Activated CD4-positive, alpha-beta T cell treated with anti-CD3 and anti-CD28 coated beads, Interleukin-2, amount 50 U/mL, for 1 hour (primary cell): ENCODE results near the gene ZNF695.
"Not testable (repeated sequence)": the region's sequence is repeated elsewhere in the genome, so short reads cannot be mapped to it uniquely, and the experiment has no call there.

Source experiments
- DNase-seq: peaks from one replicate; pipeline ENCODE4 v3.0.0-alpha.2; 2020

ZNF695 gene

GRCh38 chr1:247007511-247008405 is at the start of gene ZNF695:
Gene ZNF695, minus strand, starts transcription at chr1:247008057. Its CDS starts 149 bp downstream, at chr1:247007908.
- DNase-seq: peak; percentile 3

- DNase-seq: no peak
These were observed 48.2 kb upstream of the ZNF695 start for GRCh38 chr1:247056071-247056470.

DNA sequence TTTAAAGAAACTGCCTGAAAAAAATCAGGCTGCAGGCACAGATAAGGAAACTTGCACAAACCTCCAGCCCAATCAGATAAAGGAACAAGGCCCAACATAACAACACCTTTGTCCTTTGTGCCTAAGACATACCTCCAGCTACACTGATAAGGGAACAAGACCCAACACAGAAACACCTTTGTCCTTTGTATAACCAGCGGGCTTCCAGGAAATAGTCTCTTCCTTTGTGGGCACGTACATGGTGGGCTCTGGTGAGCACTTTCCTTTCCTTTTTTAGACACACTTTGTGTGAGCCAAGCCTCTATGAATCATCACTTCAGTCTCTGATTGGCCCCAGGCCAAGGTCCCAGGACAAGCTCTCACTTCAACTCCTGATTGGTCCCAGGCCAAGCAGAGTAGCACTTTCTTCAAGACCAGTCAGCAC is 47.1 kb upstream of the ZNF695 start:
- DNase-seq: no peak

DNA sequence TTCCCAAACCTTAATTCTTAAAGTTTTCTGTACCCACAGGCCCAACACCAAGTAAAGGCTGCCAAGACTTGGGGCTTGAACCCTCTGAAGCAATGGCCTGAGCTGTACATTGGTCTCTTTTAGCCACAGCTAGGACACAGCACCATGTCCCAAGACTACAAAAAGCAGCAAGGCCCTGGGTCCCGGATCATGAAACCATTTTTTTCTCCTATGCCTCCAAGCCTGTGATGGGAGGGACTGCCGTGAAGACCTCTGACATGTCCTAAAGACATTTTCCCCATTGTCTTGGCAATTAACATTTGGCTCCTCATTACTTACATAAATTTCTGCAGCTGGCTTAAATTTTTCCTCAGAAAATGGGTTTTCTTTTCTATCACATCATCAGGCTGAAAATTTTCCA is 39.8 kb upstream of the ZNF695 start:
- no peak for DNase-seq

DNA sequence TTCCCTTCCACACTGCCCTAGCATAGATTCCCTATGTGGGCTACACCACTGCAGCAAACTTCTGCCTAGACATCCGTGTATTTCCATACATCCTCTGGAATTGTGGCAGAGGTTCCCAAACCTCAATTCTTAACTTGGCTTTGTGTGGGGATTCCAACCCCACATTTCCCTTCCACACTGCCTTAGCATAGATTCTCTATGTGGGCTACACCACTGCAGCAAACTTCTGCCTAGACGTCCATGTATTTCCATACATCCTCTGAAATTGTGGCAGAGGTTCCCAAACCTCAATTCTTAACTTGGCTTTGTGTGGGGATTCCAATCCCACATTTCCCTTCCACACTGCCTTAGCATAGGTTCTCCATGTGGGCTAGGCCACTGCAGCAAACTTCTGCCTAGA is 39.4 kb upstream of the ZNF695 start:
- DNase-seq: no peak

- DNase-seq: no peak
These were observed 35.5 kb upstream of the ZNF695 start for GRCh38 chr1:247043406-247043805.

GRCh38 chr1:247037511-247038320 is 29.9 kb upstream of the ZNF695 start:
- no peak for DNase-seq

DNA sequence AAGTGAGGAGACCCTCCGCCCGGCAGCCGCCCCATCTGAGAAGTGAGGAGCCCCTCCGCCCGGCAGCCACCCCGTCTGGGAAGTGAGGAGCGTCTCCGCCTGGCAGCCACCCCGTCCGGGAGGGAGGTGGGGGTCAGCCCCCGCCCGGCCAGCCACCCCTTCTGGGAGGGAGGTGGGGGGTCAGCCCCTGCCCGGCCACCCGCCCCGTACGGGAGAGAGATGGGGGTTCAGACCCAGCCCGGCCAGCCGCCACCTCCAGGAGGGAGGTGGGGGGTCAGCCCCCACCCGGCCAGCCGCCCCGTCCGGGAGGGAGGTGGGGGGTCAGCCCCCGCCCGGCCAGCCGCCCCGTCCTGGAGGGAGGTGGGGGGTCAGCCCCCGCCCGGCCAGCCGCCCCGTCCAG is 24.4 kb upstream of the ZNF695 start:
- DNase-seq: not testable (repeated sequence)

- not testable (repeated sequence) for DNase-seq
These were observed 16.8 kb upstream of the ZNF695 start for GRCh38 chr1:247024658-247025057.

GRCh38 chr1:247013391-247013790 is 5.5 kb upstream of the ZNF695 start:
- no peak for DNase-seq

DNA sequence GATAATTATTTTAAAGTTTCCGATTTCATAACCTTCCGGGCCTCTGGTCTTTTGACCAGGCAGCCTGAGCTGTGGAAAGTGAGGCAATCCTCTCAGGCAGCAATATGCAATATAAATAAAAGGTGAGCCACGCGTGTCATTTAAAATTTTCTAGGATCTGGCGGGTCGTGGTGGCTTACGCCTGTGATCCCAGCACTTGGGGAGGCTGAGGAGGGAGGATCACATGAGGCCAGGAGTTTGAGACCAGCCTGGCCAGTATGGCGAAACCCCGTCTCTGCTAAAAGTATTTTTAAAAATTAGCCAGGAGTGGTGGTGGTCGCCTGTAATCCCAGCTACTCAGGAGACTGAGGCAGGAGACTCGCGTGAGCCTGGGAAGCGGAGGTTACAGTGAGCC is 546 bp upstream of the ZNF695 start:
- no peak for DNase-seq

DNA sequence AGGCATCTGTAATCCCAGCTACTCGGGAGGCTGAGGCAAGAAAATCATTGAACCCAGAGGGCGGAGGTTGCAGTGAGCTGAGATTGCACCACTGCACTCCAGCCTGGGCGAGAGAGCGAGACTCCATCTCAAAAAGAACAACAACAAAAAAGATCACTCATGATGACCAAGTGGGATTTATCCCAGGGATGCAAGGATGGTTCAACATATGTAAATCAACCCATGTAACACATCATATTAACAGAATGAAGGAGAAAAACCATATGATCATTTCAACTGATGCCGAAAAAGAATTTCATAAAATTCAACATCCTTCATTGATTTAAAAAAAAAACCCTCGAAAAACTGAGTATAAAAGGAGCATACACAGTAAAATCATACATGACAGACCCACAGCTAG is 3.8 kb downstream of the ZNF695 start:
- DNase-seq: not testable (repeated sequence)

- no peak for DNase-seq
These were observed 18.0 kb downstream of the ZNF695 start for GRCh38 chr1:246989901-246990300.

- DNase-seq: no peak
These were observed 19.5 kb downstream of the ZNF695 start for GRCh38 chr1:246988316-246988715.

DNA sequence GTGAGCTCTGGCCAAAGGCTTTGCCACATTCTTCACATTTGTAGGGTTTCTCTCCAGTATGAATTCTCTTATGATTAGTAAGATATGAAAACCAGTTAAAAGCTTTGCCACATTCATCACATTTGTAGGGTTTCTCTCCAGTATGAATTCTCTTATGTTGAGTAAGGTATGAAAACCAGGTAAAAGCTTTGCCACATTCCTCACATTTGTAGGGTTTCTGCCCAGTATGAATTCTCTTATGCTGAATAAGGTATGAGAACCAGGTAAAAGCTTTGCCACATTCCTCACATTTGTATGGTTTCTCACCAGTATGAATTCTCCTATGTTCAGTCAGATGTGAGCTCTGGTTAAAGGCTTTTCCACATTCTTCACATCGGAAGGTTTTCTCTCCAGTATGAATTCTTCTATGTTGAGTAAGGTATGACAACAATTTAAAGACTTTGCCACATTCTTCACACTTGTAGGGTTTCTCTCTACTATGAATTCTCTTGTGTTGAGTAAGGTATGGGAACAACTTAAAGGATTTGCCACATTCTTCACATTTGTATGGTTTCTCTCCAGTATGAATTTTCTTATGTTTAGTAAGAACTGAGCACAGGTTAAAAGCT is 20.7 kb downstream of the ZNF695 start:
- no peak for DNase-seq

- no peak for DNase-seq
These were observed 29.1 kb downstream of the ZNF695 start for GRCh38 chr1:246978785-246979184.

- DNase-seq: no peak
These were observed 29.6 kb downstream of the ZNF695 start for GRCh38 chr1:246978281-246978680.

DNA sequence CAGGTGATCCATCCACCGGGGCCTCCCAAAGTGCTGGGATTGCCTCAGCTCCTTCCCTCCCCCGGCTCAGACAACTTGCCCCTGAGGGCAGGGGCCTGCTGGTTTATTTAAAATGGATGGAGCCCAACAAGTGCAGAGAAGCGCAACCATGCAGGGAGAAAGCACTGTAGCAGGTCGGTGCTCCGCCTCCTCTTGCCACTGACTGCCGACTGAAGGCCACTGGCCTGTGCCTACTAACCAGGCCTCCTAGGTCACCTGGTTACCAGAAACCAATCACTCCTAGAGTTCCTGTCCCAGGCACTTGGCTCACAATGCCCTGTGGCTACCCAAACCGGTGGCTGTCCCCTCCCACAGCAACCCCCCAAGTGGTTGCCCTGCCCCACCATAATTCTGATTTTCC is 35.9 kb downstream of the ZNF695 start:
- no peak for DNase-seq

DNA sequence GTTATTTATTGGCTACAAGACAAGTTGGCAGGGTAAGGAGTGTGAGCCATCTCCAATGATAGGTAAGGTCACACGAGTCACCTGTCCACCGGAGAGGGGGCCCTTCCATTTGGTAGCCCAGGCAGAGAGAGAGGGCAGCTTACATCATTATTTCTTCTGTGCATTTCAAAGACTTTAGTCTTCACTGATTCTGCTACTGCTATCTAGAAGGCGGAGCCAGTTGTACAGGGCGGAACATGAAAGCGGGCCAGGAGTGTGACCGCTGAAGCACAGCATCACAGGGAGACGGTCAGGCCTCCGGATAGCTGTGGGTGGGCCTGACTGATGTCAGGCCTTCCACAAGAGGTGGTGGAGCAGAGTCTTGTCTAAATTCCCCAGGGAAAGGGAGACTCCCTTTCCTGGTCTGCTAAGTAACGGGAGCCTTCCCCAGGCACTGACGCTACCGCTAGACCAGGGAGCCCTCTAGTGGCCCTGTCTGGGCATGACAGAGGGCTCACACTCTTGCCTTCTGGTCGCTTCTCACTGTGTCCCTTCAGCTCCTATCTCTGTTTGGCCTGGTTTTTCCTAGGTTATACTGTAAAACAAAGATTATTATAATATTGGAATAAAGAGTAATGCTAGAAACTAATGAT is 36.7 kb downstream of the ZNF695 start:
- DNase-seq: peak; percentile 19

DNA sequence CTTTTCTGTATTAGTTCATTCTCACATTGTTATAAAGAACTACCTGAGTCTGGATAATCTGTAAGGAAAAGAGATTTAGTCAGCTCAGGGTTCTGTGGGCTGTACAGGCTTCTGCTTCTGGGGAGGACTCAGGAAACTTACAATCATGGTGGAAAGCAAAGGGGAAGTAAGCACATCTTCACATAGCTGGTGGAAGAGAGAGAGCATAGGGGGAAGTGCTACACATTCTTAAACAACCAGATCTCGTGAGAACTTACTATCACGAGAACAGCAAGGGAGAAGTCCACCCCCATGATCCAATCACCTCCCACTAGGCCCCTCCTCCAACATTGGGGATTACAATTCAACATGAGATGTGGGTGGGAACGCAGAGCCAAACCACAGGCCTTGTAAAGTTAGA is 38.2 kb downstream of the ZNF695 start:
- DNase-seq: no peak

DNA sequence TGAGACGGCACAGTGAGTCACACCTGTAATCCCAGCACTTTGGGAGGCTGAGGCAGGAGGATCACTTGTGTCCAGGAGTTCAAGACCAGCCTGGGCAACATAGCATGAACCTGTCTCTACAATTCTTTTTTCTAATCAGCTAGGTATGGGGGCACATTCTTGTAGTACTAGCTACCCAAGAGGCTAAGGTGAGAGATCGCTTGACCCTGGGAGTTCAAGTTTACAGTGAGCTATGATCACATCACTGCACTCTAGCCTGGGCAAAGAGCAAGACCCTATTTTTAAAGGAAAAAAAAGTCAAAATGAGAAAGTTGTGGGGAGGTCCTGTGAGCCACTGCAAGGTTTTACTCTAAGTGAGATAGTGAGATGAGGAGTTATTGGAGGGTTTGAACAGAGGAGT is 41.4 kb downstream of the ZNF695 start:
- DNase-seq: no peak

DNA sequence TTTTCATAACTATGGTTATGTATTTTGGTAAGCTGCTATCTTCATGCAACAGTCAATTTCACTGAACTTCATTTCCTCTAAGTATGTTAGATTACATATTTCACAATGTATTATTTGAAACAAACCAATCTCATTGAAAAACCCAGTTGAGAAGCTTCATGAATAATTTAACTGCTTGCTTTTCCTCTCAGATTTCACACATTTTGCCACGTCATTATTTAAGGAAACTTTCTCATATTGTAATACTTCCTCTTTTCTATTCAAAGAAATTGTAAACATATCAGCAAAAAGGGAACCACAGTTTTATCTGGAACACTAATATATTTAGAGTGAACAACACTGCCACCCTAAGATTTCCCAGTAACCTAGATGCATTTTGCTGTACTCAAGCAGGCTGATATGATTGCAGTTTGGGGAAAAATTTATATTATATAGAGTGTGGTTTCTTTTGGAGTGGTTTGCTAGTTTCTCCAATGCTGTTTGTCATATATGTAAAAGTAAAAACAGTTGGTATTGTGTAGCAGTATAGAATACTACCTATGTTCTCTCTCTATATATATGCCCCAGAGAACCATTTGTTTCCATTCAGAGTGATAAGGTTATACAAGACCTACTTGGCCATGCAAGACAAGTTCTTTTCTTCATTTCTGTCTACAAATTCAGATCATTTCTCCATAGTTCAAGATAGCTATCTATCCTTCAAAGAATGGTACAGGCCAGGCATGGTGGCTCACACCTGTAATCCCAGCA is 47.7 kb downstream of the ZNF695 start:
- no peak for DNase-seq
